ELR (cell line): ENCODE data around the gene DNM1.

ENCODE experiments used
- DNase-seq: peaks from one replicate; pipeline ENCODE4 v3.0.0-alpha.2; 2015; ENCODE audit warnings: low read depth

DNM1 gene

DNA sequence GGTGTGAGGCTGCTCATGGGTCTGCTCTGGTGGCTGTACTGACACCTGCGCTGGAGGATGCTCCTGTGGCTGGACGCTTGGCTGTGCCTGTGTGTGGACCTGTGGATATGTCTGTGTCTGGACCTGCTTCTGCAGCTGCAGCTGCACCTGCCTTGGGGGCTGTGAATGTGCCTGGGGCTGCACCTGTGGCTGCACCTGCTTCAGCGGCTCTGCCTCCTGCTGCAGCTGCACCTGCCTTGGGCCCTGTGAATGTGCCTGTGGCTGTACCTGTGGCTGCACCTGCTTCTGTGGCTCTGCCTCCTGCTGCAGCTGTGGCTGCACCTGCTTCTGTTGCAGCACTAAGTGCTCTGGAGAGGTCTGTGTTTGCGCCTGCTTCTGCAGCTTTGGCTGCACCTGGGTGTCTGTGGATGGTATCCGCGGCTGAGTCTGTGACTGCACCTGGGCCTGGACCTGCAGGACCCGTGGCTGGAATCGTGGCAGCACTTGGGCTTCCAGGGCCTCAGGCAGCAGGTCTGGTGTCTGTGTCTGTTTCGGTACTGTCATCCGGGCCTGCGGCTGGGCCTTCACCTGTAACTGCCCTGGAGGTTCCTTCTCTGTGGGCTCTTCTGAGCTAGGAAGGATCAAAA is 24.3 kb upstream of the DNM1 start:
- no peak for DNase-seq

DNA sequence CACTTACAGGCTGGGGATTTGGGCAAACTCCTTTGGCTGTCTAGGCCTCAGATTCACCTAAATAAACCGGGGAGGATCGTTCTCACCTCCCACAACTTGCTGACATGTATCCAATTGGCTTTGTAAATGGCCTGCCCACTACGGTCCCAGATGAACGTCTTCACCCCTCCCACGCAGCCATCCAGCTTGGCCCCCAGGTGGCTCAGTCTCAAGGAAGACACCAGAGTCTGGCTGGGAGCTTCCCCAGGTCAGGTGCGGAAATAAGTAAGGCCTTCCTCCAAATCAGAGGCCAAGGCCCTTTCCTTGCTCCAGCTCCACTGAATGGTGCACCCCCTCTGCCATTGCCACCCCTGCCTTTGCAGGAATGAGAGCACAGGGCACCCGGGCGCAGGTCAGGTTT is 23.2 kb upstream of the DNM1 start:
- DNase-seq, result no peak

- no peak for DNase-seq
Measured at GRCh38 chr9:128180447-128180846, 22.7 kb upstream of the DNM1 start.

GRCh38 chr9:128181480-128181879 is 21.7 kb upstream of the DNM1 start:
- DNase-seq, result peak; percentile 51

DNA sequence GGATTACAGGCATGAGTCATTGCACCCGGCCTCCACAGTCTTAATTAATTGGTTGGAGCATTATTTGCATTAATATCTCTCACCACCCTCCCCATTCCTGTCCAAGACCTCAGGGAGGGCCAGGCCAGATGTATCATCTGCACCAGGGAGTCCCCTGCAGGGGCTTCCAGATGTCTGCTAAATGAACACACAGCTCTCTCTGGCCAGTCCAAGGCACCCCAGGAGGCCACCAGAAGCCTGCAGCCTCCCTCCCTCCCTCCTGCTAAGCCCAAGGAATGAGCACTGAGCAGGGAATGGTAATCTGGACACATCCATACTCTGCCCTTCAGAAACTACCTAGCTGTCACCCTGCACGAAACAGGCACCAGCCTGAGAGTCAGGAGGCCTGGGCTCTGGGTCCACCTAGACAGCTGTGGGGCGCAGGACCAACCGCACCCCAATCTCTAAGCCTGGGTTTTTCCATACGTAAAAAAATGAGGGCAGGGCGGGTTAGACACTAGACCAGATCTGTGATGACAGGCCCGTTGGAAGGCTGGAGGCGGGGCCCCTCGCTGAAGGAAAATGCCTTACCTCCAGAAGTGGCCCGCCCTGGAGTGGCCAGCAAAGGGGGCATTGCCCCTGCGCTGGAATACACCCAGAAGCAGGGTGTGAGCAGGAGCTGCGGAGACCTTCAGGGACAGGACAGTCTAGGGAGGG is 20.1 kb upstream of the DNM1 start:
- no peak for DNase-seq

DNA sequence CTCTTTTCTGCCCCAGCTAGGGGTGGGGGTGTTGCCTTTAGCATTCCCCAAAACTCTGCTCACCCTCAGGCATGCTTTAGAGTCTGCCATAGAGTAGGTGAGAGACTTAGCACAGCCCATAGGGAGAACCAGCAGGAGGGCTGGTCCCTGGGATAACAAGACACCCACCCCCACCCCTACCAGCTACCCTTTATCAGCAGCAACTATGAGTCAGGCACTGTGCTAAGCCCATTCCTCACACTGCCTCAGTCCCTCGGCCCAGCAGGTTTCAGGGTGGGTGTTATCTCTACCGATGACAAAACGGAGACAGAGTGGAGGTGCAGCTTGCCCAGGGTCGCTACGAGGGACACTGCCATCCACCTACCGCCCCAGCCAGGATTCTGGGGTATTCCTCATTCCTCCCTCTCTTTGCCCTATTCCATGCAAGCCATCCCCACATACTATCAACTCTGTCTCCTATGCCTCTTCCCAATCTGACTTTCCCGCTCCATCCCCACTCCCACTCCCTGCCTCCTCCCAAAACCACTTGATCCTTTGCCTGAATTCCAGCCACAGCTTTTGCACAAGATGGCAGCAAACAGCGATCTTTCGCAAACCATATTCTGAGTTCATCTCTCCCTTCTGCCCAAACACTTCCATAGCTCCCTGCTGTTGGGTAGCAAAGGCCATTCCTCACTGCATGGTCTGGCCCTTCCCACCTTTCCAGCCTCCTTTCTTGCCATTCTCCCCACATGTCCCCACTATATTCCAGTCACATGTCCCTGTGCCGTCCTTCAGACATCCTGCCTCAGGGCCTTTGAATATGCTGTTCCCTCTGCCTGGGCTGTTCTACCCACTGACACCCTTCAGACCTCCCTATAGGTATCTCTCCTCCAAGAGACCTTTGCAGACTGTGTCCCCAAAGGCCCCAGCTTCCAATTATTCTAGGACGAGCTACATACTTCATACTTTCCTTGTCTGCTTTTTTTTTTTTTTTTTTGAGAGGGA is 16.9 kb upstream of the DNM1 start:
- DNase-seq, result no peak

GRCh38 chr9:128187361-128187760 is 15.8 kb upstream of the DNM1 start:
- DNase-seq, result no peak

DNA sequence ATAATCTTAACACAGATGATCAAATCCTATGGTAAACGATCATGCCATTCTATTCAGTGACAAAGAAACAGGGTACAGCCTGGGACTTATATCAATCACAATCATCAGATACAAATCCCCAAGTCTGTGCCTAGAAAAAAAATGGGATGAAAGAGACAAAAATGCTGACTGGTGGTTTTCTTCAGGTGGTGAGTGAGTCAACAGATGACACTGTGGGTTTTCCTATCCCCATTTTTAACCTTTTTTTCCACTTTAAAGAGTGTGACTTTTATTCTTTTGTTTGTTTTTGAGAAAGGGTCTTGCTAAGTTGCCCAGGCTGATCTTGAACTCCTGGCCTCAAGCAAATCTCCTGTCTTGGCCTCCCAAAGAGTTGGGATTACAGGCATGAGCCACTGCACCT is 15.0 kb upstream of the DNM1 start:
- DNase-seq, result peak; percentile 31

DNA sequence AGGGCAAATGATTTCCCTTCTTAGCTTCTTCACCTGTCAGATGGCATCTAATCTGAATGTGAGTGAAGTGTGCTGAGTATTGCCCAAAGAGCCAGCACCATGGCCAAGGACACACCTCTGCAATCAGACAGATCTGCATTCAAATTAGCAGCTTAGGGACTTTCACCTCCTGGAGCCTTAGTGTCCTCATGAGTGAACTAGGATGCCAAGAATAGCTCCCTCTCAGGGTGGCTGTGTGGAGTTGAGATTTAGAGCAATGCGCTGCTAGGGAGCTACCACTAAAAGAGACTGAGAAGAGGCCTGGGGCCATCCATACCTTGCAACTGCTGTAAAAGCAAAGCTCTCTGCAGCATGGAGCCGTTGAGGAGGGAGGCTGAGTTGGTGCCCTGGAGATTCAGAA is 13.2 kb upstream of the DNM1 start:
- no peak for DNase-seq

- peak; percentile 19 for DNase-seq
Measured at GRCh38 chr9:128190516-128191405, 12.4 kb upstream of the DNM1 start.

GRCh38 chr9:128191406-128192046 is 11.7 kb upstream of the DNM1 start, which contains the start of gene CIZ1:
Gene CIZ1 (minus strand): TSS chr9:128191572. CDS start chr9:128190857, 715 bp downstream.
- peak; percentile 86 for DNase-seq

- peak; percentile 95 for DNase-seq
Measured at GRCh38 chr9:128192601-128193371, 10.4 kb upstream of the DNM1 start.

DNA sequence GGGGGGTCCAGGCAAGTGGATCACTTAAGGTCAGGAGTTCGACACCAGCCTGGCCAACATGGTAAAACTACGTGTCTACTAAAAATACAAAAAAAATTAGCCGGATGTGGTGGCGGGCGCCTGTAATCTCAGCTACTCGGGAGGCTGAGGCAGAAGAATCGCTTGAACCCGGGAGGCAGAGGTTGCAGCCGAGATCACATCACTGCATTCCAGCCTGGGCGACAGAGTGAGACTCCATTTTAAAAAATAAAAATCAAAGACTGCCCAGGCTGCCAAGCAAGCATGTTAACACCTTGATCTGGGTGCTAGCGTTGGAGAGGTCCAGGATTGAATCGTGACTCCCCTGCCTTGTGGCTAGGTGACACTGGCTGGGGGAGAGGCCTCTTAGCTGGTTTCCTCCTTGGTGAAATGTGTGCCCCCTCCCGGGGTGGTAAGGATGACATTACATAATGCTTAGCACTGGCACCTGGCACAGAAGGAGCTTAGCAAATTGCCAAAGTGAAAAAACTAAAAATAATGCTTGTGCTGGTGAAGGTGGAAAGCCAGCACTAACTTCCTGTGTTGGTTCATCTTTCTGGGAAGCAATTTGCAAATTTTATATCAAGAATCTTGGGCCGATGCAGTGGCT is 9.6 kb upstream of the DNM1 start:
- DNase-seq, result no peak

- DNase-seq, result peak; percentile 90
Measured at GRCh38 chr9:128201441-128202369, 1.5 kb upstream of the DNM1 start.

DNA sequence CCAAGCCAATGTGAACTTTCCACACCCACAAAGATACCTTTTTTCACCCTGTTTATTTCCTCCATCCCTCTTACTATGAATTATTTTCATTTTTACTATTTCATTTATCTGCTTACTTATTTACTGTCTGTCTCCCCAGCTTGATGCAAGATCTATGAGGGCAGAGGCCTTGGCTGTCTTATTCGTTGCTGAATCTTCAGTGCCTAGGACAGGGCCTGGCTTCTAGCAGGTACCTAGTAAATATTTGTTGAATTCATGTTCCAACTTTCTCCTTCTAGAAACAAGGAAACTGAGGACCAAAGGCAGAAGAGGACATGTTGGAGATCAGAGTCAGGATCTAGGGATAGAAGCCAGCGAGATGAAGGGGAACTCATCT is 543 bp upstream of the DNM1 start:
- DNase-seq, result no peak

DNA sequence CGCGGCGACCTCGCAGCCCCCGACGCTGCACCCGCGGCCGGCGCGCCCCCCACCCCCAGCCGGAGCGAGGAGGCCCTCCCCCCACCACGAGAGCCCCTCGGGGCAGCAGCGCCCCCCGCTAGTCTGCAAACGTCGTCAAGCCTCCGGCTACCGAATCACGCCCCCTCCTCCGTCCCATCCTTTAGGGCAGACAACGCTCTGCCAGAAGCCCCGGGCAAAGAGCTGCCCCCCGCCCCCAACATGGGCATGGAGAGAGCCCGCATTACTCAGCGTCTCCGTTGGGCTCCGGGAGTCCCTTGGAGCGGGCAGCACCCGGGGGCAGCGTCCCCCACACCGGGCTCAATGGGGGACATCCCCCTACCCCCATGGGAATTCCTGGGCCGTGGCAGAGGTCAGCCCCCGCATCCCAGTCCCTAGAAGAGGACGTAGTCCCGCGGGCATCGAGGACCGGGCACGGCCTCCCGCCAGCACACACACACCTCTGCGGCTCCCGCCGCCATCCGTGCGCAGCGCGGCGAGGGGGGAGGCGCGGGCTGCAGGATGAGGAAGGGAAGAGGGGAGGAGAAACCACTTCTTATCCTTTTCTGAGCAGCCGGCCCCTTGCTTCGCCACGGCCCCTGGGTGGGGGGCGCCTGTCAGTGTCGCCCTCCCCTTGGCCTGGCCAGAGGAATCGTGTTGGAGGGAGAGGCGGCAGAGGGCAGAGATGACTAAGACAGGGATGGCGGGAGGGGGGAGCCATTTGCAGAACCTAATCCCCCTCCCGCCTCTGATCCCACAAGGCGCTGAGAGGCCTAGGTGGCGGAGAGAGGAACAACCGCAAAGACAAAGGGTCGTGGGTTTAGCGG is 750 bp downstream of the DNM1 start:
- DNase-seq, result peak; percentile 72

DNA sequence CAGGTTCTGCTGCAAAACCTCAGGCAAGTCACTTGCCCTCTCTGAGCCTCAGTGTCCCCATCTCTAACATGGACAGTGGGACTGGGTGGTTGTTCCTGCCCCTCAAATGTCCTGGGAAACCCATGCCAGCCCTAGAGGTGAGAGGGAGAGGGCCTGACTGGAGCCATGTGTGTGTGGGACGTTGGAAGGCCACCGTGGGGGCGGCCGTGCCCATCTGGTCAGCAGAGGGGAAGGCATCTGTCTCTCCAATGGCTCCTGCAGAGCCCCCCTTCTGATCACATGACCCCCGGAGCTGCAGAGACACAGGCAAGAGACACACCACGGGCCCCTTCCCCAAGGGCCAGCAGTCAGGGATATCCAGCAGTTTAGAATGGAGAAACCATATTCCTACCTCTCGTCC is 1.7 kb downstream of the DNM1 start:
- DNase-seq, result no peak
